ENCODE measurements around the gene BBOX1. TPM values are rescaled to one million over a fixed set of nuclear protein-coding genes. Genes with fewer than 3 reads are reported as not detected.

The BBOX1 gene
- total and polyA plus RNA-seq, 2 of the 4 experiments (the other 2 are of a cell fraction): not detected

DNA sequence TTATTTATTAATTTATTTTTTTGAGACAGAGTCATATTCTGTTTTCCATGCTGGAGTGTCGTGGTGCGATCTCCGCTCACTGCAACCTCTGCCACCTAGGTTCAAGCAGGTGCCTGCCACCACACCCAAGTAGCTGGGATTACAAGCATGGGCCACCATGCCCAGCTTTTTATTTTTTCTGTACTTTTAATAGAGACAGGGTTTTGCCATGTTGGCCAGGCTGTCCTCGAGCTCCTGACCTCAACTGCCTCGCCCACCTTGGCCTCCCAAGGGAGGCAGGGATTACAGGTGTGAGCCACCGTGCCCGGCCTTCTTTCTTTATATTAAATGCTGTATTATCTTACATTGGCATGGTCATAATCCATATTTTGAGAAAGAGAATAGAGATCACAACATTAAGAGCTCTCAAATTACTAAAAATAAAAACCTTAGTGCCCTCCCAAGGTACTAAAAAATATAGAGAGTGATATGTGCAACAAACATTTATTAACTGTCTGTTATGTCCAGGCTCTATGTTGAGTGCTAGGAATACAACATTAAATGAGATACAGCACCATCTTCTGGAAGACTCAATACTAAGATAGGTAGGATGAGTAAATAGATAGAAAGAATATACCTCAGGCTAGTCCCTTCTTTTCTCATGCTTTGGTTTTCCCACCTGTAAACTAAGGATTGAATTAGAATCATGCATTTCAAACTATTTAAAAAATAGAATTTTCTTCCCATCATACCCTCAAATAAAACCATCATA, 84.1 kb downstream of the BBOX1 start:
- Histone ChIP-seq H2BK15ac (ENCODE audit: low read depth, low read length) (no peak overlapping the region), H3K4me3 (ENCODE audit: insufficient read depth, low read depth, low read length) (no peak overlapping the region), H3K9me1 (ENCODE audit: insufficient read depth, low read length) (no peaks in the 10 kb centered on the region), H3K9ac (ENCODE audit: low read depth, low read length) (no peak overlapping the region), H3K23ac (ENCODE audit: low read depth, low read length) (no peak overlapping the region), H3K9me3 (ENCODE audit: control insufficient read depth, insufficient read depth, low read length) (no peaks in the 10 kb centered on the region), H3K56ac (ENCODE audit: extremely low read depth, insufficient read depth, low read length) (no peak overlapping the region), H3K79me1 (ENCODE audit: low read depth in 1 of 2, low read length in 2 of 2) (no peaks in the 10 kb centered on the region), H3K4ac (ENCODE audit: low read depth, low read length) (no peak overlapping the region), H2BK120ac (ENCODE audit: low read depth, low read length) (no peak overlapping the region), H2AK5ac (ENCODE audit: low read depth, low read length) (no peak overlapping the region), H4K8ac (ENCODE audit: low read depth in 2 of 2, low read length in 2 of 2) (no peak overlapping the region), H3K4me2 (ENCODE audit: low read depth, low read length) (no peak overlapping the region), H3K36me3 (ENCODE audit: control insufficient read depth, insufficient read depth, low read length) (no peaks in the 10 kb centered on the region), H4K91ac (ENCODE audit: insufficient read depth, low read depth, low read length) (no peak overlapping the region), H4K5ac (ENCODE audit: low read depth, low read length) (no peak overlapping the region), H2AK9ac (replicated peaks; ENCODE audit: low read depth, low read length, poor library complexity) (no peak overlapping the region), H3K14ac (replicated peaks; ENCODE audit: low read depth, low read length) (no peak overlapping the region), H3K27ac (ENCODE audit: insufficient read depth, low read length) (no peak overlapping the region), H3K27me3 (ENCODE audit: control insufficient read depth, insufficient read depth, low read length) (peaks cover 1% of the 10 kb centered on the region; the same call in 1 of the 2 replicates), H2BK5ac (ENCODE audit: low read depth, low read length, poor library complexity, severe bottlenecking) (no peak overlapping the region), H4K20me1 (ENCODE audit: insufficient read depth, low read length) (no peaks in the 10 kb centered on the region), H2AFZ (replicated peaks; ENCODE audit: low read length, poor library complexity) (no peak overlapping the region), H3K18ac (ENCODE audit: low read depth, low read length) (no peak overlapping the region), H2BK20ac (ENCODE audit: low read depth, low read length) (no peak overlapping the region), H3K4me1 (ENCODE audit: control insufficient read depth, insufficient read depth, low read length) (no peaks in the 10 kb centered on the region)
- DNase-seq (peak; percentile 42), ATAC-seq (ENCODE audit: low read depth) (peak; percentile 71)
- in situ Hi-C loops (cut with MboI; ENCODE audit: low sequenced_read_pairs) (no loop called here), dilution Hi-C loops (cut with HindIII; ENCODE audit: low sequenced_read_pairs, unreplicated experiment) (loop anchor here (25.0 kb wide), 1 partner anchor 387 kb away; no protein-coding TSS in a partner anchor), intact Hi-C loops (cut with micrococcal nuclease) (loop anchor here (1.0 kb wide), 1 partner anchor 370 kb away; no protein-coding TSS in a partner anchor)
- ChIA-PET POLR2A (ENCODE audit: unreplicated experiment) (no interaction called here), CTCF (interaction anchor here (0.6 to 1.0 kb wide), 5 partner anchors 34 to 371 kb away, joined by 3 read pairs; no protein-coding TSS in a partner anchor)
- BruUV-seq (replicated peaks): no TSS peak
- no CpG with 5 or more reads among the region's 7 CpGs for WGBS, 2 experiments (ENCODE audit: extremely low coverage in 2 of 2, insufficient read length in 1 of 2)
- TF ChIP-seq RAD21 (IDR thresholded peaks at IDR 0.05; ENCODE audit: low read length) (peak; percentile 62), MXI1 (IDR thresholded peaks at IDR 0.05; ENCODE audit: borderline replicate concordance, low read depth, low read length) (no peak), SMC3 (IDR thresholded peaks at IDR 0.05; ENCODE audit: low read depth, low read length) (peak; percentile 56), RFX5 (IDR thresholded peaks at IDR 0.05; ENCODE audit: low read depth, low read length) (no peak)
- TF ChIP-seq, protein P1, sequence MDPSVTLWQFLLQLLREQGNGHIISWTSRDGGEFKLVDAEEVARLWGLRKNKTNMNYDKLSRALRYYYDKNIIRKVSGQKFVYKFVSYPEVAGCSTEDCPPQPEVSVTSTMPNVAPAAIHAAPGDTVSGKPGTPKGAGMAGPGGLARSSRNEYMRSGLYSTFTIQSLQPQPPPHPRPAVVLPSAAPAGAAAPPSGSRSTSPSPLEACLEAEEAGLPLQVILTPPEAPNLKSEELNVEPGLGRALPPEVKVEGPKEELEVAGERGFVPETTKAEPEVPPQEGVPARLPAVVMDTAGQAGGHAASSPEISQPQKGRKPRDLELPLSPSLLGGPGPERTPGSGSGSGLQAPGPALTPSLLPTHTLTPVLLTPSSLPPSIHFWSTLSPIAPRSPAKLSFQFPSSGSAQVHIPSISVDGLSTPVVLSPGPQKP (IDR thresholded peaks at IDR 0.05; ENCODE audit: borderline replicate concordance, low read depth, low read length): no peak
- TF ChIP-seq, protein P2, sequence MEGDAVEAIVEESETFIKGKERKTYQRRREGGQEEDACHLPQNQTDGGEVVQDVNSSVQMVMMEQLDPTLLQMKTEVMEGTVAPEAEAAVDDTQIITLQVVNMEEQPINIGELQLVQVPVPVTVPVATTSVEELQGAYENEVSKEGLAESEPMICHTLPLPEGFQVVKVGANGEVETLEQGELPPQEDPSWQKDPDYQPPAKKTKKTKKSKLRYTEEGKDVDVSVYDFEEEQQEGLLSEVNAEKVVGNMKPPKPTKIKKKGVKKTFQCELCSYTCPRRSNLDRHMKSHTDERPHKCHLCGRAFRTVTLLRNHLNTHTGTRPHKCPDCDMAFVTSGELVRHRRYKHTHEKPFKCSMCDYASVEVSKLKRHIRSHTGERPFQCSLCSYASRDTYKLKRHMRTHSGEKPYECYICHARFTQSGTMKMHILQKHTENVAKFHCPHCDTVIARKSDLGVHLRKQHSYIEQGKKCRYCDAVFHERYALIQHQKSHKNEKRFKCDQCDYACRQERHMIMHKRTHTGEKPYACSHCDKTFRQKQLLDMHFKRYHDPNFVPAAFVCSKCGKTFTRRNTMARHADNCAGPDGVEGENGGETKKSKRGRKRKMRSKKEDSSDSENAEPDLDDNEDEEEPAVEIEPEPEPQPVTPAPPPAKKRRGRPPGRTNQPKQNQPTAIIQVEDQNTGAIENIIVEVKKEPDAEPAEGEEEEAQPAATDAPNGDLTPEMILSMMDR (conservative IDR thresholded peaks at IDR 0.05; ENCODE audit: low read depth, low read length): peak; percentile 53

All from IMR-90 (cell line).